ENCODE results near the gene TTC28.

Gene TTC28

DNA sequence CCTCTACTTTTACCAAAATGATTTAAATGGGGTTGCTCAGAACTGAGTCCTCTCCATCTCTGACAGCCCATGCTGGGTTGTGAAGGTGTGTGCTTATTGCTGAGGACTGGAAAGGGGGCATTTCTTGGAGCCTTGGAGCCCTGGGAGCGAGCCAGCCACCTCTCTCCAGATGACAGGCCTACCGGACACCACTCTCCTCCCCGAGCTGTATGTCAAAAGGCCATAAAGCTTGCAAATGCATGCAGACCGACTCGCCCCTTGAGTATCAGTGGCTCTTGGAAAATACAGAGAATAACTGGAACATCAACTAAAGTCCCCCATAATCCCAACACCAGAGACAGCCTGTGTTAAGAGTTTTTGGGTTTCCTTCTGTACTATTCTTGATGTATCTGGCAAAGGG, 692.7 kb downstream of the TTC28 start:
- DNase-seq (ENCODE audit: low read depth): no peak

DNA sequence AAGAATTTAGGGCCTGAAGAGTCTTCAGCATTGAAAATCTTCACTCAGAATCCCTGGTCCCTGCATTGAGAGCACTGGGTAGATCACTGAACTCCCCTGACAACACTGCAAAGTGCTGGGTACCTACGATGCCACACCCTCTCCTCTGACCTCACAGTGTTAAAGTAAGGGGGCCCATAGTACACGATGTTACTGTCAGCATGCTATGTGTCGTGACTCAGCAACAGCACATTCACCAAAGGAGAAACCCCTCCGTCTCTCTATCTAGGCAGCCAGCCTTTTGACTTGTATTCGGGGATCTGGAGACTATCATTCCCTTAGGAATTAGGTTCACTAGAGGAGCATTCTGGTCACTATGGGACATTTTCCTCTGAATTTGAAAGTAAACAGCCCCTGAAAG, 693.2 kb downstream of the TTC28 start:
- no peak for DNase-seq (ENCODE audit: low read depth)

DNA sequence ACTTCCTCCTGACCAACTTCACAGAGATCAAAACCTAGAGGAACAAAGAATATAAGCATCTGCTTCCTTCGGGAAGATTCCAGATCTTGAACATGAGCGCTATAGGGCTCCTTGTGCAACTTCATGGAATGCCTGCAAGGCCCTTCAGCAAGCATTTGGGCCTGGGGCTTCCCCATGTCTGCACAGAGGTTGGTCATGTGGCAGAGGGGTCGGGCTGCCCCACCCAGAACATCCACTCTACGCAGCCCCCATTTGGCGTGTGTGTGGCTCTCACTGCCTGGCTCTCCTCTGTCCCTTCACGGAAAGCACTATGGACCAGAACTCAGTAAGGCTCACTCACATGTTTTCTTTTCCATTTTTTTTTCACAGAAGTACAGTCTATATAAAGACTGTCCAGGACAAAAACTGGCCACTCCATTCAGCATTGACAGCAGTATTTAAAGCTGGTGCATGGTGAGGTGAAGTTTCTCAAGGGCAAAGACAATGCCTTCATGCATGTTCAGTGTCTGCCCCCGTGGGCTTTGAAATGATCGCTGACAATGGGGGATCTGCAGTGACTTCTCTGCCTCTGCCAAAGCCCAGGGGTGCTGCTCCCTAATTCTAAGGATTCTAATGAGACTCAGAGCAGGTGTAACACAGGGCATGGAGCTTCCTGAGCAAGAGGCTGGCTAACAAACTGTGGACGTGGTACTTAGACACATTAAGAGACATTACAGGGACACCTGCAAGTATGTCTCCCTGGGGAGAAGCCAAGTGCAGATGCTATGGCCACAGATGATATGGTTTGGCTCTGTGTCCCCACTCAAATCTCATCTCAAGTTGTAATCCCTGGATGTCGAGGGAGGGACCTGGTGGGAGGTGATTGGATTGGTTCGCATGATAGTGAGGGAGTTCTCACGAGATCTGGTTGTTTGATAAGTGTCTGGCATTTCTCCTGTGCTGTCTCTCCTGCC, 694.0 kb downstream of the TTC28 start:
- DNase-seq (ENCODE audit: low read depth): no peak

DNA sequence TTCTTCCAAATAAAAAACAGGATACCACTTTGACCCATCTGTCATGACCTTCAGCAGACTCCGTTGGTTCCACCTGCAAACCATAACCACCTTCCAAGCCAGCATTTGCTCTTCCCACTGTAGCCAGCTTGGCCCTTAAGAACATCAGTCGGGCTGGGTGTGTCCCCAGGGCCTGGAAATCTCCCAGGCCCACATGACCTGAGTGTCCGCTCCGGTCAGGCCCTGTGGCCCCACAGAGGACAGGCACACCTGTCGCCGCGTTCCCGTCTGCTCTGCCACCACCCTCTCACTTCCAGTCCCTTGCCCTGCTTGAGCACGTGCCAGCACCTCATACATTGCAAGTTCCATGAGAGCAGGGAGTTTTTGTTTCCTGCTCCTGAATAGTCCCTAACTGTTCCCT, 694.9 kb downstream of the TTC28 start:
- DNase-seq (ENCODE audit: low read depth): no peak

DNA sequence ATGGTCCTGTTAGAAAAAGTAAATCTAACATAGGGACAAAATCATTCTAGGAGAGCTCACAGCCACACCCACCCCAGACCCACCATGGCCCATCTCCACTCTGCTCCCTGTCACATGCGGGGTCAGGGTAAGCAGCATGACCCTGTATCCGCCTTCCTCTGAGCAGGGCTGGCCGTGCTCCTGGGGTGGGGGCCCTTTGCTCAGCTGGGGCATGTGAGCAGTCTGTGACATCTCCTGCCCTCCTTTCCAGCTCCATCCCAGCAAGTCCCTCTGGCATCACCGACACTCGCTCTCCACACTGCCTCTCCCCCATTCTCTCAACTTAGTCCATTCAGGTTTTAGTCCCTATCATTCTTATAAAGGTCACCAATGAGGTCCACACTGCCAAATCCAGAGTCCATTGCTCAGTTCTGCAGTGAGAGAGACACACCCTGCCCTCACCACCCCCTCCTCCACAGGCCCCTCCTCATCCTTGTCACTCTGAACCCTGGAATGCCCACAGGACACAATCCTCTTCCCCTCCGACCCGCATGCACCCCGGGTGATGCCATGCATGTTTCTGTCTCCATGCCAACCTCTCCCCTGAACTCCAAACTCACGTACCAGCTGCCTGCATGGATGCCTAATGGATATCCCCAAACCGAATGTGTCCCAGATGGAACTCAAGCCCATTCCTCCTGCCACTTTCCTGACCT, 695.5 kb downstream of the TTC28 start:
- no peak for DNase-seq (ENCODE audit: low read depth)

DNA sequence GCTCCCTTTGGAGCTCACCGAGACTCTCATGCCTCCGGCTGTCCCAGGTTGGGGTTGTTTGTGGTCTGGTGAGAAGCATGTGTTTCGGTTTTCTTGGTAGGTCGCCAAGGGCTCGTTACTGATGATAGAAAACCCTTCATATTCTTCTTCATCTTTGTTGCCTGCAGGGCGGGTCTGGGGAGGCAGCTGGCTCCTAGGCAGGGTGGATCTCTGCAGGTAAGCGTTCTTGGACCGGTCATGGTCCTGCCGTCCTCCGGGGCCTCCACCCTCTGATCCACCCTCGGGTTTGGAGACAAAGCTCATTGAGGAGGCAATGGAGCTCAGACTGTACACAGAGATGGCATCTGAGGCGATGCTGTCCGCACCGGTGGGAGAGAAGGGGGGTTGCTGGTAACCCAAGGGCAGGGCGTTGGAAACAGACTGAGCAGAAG, 696.3 kb downstream of the TTC28 start:
- no peak for DNase-seq (ENCODE audit: low read depth)

DNA sequence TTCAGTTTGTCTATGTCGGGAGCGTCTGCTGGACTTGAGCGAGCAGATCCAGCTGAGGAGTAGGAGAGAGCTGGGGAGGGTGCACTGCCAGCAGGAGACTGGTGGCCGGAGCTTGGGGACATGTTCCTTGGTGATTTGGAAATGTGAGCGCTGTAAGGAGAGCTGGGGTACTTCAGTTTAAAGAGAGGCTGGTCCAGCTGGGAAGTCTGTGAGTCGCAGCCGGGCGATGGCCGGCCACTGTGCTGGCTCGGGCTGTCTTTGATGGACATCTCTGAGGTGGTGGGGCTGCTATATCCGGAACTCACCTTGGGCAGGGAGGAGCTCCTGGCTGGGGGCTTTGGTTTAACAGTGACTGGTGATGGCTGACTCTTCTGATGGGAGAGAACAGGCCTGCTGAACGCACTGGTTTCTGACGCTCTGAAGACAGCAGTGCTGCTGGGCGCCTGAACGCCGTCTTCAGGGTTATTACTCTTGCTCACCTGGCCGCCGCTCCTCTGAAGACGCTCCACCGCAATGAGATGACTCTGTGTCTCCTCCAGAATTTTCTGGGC, 696.9 kb downstream of the TTC28 start:
- DNase-seq (ENCODE audit: low read depth): no peak

DNA sequence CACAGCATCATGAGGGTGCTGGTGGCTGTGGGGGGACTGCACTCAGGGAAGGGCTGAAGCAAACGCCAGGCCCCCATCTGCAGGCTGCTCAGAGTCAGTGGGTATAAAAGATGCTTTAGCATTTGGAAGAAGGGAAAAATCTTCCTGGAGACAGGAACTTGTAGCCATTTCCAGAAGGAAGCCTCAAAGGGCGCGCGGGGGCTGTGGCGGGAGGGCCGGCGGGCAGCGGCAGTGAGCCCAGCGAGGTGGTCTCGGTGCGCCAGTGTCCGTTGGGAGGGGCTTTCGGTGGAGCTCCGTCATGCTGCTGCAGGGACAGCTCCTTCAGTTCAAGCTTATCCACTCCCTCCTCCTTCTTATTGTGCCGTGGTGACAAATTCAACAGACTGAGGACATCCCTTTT, 697.5 kb downstream of the TTC28 start:
- no peak for DNase-seq (ENCODE audit: low read depth)

DNA sequence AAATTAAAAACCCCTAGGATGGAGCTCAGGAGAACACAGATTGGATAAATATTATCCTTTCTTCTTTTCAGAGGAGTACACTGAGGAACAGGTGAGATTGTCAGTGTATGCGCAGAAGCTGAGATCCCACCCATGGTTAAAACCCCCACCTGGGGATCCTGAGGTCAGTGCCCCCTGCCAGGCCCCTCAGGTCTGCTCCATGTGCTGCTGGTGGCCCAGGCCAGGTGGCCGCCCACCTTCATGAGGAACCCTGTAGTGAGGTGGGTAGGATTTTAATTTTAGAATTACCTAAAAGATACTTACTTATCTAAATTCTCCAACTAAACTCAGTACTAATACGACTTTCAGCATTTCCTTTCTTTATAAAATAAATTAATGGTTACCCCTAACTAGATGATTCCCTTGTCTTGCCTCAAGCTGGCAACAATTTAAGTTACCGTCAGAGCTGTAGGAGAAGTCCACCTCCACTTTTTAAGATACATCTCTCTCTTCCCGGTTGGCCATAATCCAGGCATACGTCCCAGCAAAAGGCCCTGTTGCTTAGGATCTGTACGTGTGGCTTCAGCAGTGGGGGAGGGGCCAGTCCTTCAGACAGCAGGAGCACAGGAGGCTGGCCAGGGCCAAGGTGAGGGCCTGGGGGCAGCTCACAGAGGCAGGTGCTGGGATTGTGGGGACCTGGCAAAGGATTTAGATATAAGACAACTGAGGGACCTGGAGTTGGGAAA, 699.1 kb downstream of the TTC28 start:
- DNase-seq (ENCODE audit: low read depth): no peak

DNA sequence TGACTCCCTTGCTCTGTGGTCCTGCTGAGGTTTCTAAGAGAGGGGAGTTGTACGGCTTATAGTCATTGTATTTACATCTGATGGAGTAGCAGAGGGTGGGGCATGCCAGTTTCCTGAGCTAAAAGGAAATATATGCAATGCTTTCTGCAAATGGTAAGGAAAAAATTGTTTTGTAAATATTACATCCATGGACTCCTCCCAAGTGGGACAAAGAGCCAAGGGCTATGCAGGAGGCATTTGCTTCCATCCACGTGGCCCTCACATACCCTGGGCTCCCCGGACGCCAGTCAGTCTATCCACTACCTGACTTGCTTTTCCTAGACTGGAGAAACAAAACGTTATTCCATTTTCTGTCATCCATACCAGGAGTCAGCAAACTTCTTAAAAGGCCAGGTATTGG, 700.8 kb downstream of the TTC28 start:
- DNase-seq (ENCODE audit: low read depth): no peak

DNA sequence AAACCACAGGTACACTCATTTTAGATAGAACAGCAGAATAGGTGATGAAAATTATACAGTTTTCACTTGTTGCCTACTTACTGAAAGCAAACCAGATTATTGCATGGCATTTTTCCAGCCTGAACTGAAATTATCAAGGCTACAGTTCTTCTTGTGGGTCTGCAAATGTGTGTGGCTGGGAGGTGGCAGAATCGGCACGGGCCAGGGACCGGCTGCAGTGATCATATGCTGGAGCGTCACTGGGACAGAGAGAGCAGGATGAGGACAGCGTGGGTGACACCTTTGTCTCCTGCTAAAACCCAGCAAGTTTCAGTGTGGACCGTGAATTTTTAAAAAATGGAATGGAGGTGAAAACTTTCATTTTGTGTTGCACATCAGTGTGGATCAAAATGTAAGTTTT, 701.3 kb downstream of the TTC28 start:
- DNase-seq (ENCODE audit: low read depth): no peak

DNA sequence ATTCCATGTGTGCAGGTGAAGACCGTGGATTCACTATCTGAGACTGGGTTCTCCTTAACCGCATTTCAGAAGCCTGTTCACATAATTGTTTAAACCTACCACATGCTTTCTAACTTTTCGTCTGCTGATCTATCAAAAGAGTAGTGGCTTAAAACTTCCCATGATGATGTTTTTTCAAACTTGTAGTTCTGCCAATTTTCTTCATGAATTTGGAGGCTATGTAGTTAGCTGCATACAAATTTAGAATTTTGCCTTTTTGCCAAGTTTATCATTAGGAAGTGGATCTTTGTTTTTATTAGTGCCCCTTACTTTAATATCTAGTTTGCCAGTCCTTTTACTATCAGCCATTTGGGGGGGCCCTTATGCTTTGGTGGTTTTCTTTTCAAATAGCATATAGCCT, 703.1 kb downstream of the TTC28 start:
- DNase-seq (ENCODE audit: low read depth): no peak

DNA sequence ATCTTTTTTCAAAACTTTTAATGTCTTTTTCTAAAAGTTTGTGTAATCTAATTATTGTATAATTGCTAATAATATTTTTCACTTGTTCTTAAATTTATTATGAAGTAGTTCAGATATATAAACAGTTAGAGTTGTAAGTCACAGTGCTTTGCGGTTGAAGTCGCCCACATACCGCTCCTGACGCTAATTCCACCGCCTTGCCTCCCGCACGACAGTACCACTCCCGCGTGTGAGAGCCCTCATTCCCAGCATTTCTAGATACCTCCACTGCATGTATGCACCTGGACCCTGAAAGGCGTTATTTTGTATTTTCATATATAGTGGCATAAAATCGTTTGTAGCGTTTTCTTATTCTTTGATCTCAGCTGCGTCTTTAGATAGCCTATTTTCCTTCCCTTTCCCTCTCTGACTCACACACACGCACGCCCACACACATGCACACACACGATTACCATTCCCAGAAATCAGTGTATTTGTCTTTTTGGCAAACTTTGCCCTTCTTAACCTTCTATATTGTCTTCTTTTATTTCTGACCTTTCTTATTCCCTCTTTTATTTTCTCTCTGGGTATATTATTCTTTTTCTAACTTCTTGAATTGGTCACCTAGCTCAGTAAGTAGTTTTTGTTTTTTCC, 704.1 kb downstream of the TTC28 start:
- DNase-seq (ENCODE audit: low read depth): no peak

DNA sequence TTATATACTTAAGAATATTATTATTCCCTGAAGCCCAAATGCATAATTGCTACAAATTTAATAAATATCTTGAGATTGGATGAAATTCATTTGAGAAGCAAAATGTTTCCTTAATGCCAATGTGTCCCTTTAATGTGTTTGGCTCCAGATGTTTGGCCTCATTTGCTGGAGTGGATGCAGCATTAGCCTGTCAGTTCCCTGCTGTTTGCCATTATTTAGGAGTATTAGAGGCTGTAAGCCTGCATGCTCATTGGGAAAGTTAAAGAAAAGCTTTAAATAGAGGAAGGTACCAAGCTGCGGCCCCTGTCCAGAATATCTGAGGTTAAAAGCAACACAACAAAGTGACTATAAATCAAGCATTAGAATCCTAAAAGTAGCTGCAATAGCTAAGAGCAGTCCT, 705.8 kb downstream of the TTC28 start:
- no peak for DNase-seq (ENCODE audit: low read depth)

DNA sequence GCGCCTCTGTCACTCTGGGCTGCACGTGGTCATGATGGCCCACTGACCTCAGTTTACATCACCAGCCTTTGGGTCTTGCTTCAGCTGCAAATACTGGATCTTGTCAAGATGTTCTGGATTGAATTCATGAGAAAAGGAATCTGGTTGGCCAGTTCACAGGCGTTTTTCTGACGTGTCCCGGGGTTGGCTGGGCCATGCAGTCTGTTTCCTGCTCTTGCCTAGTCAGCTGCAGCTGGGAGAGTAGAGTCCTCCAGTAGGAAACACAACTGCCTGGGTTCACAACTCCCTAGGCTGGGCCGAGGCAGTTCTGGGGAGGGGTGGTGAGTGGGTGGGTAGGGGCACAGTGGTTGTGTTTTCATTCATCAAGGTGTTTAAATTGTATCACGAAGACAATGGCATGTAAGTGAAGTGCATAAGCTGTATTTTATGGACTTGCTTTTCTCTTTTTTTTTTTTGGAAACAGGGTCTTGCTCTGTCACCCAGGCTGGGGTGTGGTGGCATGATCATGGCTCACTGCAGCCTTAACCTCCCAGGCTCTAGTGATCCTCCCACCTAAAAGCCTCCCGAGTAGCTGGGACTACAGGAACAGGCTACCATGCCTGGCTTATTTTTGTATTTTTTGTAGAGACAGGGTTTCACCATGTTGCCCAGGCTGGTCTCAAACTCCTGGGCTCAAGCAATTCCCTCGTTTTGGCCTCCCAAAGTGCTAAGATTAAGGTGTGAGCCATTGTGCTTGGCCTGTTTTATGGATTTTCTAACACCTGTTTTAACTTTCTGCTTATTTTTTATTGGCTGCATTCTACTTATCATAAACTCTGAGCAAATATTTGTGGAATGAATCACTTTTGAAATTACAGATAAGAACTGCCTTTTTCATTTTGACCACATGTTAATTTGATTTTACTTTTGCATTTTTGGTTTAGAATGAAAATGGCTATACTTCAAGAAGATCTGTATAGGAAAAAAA, 706.6 kb downstream of the TTC28 start:
- DNase-seq (ENCODE audit: low read depth): peak; percentile 17

DNA sequence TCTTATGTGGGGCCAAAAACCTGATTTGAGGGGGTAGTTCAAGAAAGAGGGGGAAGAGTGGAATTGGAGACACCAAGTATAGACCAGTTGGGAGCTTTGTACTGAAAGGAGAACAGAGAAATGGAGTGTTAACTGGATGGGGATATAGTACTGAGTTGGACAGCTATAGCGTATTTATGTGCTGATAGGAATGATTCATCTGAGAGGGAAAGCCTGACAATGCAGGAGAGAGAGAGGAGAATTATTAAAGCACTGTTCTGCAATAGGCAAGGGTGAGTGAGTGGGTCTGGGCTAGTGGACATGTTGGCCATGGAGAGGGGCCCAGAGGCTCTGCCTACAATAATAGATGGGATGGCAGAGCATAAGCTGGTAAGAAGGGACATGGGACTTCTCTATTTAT, 707.7 kb downstream of the TTC28 start:
- DNase-seq (ENCODE audit: low read depth): no peak

DNA sequence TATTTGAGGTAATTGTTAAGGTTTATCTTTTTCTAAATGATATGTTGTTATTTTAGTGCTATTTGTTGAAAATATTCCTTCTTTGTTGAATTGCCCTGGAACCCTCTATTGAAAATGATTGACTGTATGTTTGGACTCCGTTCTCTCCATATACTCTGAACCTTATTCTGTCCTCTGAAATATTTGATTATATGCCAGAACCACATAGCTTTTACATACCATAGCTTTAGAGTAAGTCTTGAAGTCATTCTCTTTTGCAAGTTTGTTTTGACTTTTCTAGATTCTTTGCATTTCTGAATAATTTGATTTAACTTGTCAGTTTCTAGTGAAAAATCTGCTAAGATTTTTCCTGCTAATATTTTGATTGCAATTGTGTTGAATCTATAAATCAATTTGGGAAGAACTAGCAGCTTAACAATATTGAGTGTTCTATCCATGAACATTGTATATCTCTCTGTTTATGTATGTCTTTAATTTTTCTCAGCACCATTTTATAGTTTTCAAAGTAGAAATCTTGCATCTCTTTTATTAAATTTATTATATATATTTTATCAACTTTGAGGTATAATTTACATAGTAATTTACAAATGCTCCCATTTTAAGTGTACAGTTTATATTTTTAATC, 708.9 kb downstream of the TTC28 start:
- DNase-seq (ENCODE audit: low read depth): peak; percentile 40

DNA sequence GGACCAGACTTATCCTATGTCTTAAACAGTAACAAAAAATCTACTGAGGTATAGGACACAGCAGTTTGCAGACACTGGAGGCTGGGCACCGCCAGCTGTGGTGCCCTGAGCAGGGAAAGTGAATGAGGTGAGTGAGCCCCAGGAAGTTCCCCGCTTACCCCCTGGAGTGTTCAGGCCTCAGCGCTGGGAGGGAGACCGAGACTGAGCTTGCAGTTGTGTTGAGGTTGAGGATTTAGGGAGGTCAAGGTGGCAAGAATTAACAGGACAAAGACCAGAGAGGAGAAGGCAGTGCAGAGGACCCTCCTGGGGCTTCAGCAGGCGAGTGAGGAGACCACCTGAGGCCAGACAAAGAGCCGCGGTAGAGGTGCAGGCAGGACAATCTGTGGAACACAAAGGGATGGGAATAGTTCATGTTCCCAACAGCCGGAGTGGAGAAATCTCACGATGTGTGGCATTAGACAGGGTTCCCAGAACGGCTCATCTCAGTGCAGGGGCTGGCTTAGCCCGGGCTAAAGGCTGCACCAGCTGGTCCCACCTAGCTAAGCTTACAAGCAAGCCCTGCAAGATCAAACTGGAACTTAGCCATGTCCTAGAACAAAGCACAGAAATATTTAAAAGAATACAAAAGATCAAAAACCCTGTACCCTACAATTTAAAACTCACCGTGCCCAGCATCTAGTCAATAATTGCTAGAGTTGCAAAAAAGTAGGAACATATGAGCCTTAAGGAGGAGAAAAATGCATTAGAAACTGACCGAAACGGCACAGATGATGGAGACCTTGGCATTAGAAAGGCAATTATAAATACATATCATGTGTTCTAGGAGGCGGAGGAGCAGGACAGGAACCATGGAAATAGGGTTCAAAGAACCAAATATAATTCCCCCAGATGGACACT, 713.2 kb downstream of the TTC28 start:
- DNase-seq (ENCODE audit: low read depth): no peak
